A549 (cell line): ENCODE data around the gene FGF14. TPM values are rescaled to one million over a fixed set of nuclear protein-coding genes. Genes with fewer than 3 reads are reported as not detected.

Experiments
- ATAC-seq, 2 experiments: fragments of 200-7000 bp in 1 of 2; fragments of >200 bp in 1 of 2; cut with Nextera tagmentation in 1 of 2; cut with Tn5 transposase in 1 of 2; 3 replicates each; pipeline versions ENCODE4 v1.8.0 to v1.9.1; 2018 to 2020; ENCODE audit warnings: mild to moderate bottlenecking in 1 of 2, moderate library complexity in 1 of 2
- CTCF ChIA-PET: fragments of 300-600 bp; sonication (Branson Sonifier 250); formaldehyde crosslinking; extraction: SDS; loops from one replicate; lab custom pipeline; 2021; ENCODE audit warnings: antibody characterized with exemption, inconsistent platforms; lab: Yijun Ruan, JAX
- POLR2A ChIA-PET: fragments of 350-600 bp; formaldehyde crosslinking; extraction: SDS; loops from one replicate; lab custom pipeline; 2021; ENCODE audit warnings: antibody characterized with exemption, inconsistent platforms; lab: Yijun Ruan, JAX
- DNase-seq, 2 experiments: peaks; one replicate each; pipeline versions ENCODE4 v3.0.0 to v3.0.0-alpha.2; 2011 to 2016; ENCODE audit warnings: low read depth in 1 of 2, low spot score in 1 of 2
- FAIRE-seq: peaks from 2 replicates; lab custom pipeline; 2011; peaks lifted over from hg19 to GRCh38; lab: Jason Lieb, UNC
- H3K27ac ChIP-seq, 2 experiments: fragments of >200 bp; sonication (Bioruptor Twin); formaldehyde crosslinking; 3 replicates each; pipeline ENCODE4 v1.5.1; 2016 to 2017
- H3K4me1 ChIP-seq: fragments of >200 bp; sonication (Bioruptor Twin); formaldehyde crosslinking; 3 replicates; pipeline ENCODE4 v1.6.1; 2016
- H3K4me2 ChIP-seq: fragments of >200 bp; sonication (Bioruptor Twin); formaldehyde crosslinking; 3 replicates; pipeline ENCODE4 v1.6.1; 2016
- H3K4me3 ChIP-seq: fragments of >200 bp; sonication (Bioruptor Twin); formaldehyde crosslinking; 3 replicates; pipeline ENCODE4 v1.5.1; 2016
- H3K9me3 ChIP-seq: fragments of >200 bp; sonication (Bioruptor Twin); formaldehyde crosslinking; 3 replicates; pipeline ENCODE4 v1.6.1; 2016
- CBX2 ChIP-seq: fragments of 200-600 bp; sonication (generic); IDR thresholded peaks from 2 replicates; pipeline ENCODE4 v1.6.1; 2016; ENCODE audit warnings: low read depth, mild to moderate bottlenecking, borderline replicate concordance
- CEBPB ChIP-seq, 2 experiments: fragments of >200 bp in 1 of 2; sonication (Bioruptor Twin) in 1 of 2; formaldehyde crosslinking in 1 of 2; IDR thresholded peaks; 2 replicates each; pipeline ENCODE4 v1.6.1; 2012 to 2016
- CHD4 ChIP-seq: fragments of 200-600 bp; sonication (generic); IDR thresholded peaks from 2 replicates; pipeline ENCODE4 v1.6.1; 2016; ENCODE audit warnings: antibody characterized with exemption, mild to moderate bottlenecking, borderline replicate concordance
- ESRRA ChIP-seq: fragments of 150-350 bp; IDR thresholded peaks from 2 replicates; pipeline ENCODE4 v1.6.1; 2014; ENCODE audit warnings: mild to moderate bottlenecking, low read length, borderline replicate concordance
- FOSL2 ChIP-seq, 2 experiments: fragments of 450-650 bp in 1 of 2; fragments of >200 bp in 1 of 2; sonication (Bioruptor Twin) in 1 of 2; formaldehyde crosslinking; IDR thresholded peaks; 2 replicates each; pipeline versions ENCODE4 v1.5.0 to v1.6.1; 2016 to 2020; ENCODE audit warnings: mild to moderate bottlenecking in 1 of 2, moderate library complexity in 1 of 2
- FOXS1 ChIP-seq: fragments of 250-450 bp; sonication (Bioruptor Pico); IDR thresholded peaks from 2 replicates; pipeline ENCODE4 v1.5.0; 2020; ENCODE audit warnings: mild to moderate bottlenecking, moderate library complexity
- HOXB13 ChIP-seq: fragments of 250-450 bp; sonication (Bioruptor Pico); IDR thresholded peaks from 2 replicates; pipeline ENCODE4 v1.5.0; 2020; ENCODE audit warnings: low read depth, mild to moderate bottlenecking, moderate library complexity
- HOXB5 ChIP-seq: fragments of 250-450 bp; sonication (Bioruptor Pico); IDR thresholded peaks from 2 replicates; pipeline ENCODE4 v1.5.0; 2020; ENCODE audit warnings: mild to moderate bottlenecking, moderate library complexity
- JUN ChIP-seq, 2 experiments: fragments of >200 bp; sonication (Bioruptor Twin); formaldehyde crosslinking; IDR thresholded peaks; 2 replicates in 1 of 2; 3 replicates in 1 of 2; pipeline ENCODE4 v1.6.1; 2016 to 2017
- JUNB ChIP-seq: fragments of >200 bp; sonication (Bioruptor Twin); formaldehyde crosslinking; IDR thresholded peaks from 2 replicates; pipeline ENCODE4 v1.6.1; 2016
- KDM1A ChIP-seq: fragments of 200-600 bp; sonication (generic); IDR thresholded peaks from 2 replicates; pipeline ENCODE4 v1.6.1; 2016; ENCODE audit warnings: low read depth, mild to moderate bottlenecking
- KDM5A ChIP-seq: fragments of 200-600 bp; sonication (generic); IDR thresholded peaks from 2 replicates; pipeline ENCODE4 v1.6.1; 2016; ENCODE audit warnings: antibody characterized with exemption, mild to moderate bottlenecking
- MYC ChIP-seq: IDR thresholded peaks from 2 replicates; pipeline ENCODE4 v1.6.1; 2012; ENCODE audit warnings: mild to moderate bottlenecking, inconsistent platforms, low read length, improper control_type of control experiment, borderline replicate concordance
- NFE2L2 ChIP-seq: fragments of 150-350 bp; conservative IDR thresholded peaks from 2 replicates; pipeline ENCODE4 v1.6.1; 2014; ENCODE audit warnings: low read length
- POLR2AphosphoS2 ChIP-seq: conservative IDR thresholded peaks from 2 replicates; pipeline ENCODE4 v1.6.1; 2012; ENCODE audit warnings: low read length, improper control_type of control experiment, inconsistent platforms
- RARB ChIP-seq: fragments of 250-450 bp; sonication (Bioruptor Pico); IDR thresholded peaks from 2 replicates; pipeline ENCODE4 v1.8.0; 2021; ENCODE audit warnings: mild to moderate bottlenecking, moderate library complexity
- RNF2 ChIP-seq: fragments of 200-600 bp; sonication (generic); IDR thresholded peaks from 2 replicates; pipeline ENCODE4 v1.6.1; 2016; ENCODE audit warnings: low read depth, mild to moderate bottlenecking, antibody characterized with exemption, moderate library complexity, borderline replicate concordance
- TP53 ChIP-seq: fragments of 250-450 bp; sonication (Bioruptor Pico); IDR thresholded peaks from 2 replicates; pipeline ENCODE4 v1.5.0; 2021; ENCODE audit warnings: mild to moderate bottlenecking, moderate library complexity
- ZC3H11A ChIP-seq: fragments of 450-650 bp; IDR thresholded peaks from 2 replicates; pipeline ENCODE4 v1.6.1; 2014; ENCODE audit warnings: antibody characterized with exemption, mild to moderate bottlenecking
- ZFP36 ChIP-seq: fragments of 450-650 bp; IDR thresholded peaks from 2 replicates; pipeline ENCODE4 v1.6.1; 2014; ENCODE audit warnings: borderline replicate concordance; ENCODE audit not compliant: partially characterized antibody
- ZNF302 ChIP-seq: fragments of 250-450 bp; sonication (Bioruptor Pico); IDR thresholded peaks from 2 replicates; pipeline ENCODE4 v1.9.0; 2021; ENCODE audit warnings: inconsistent platforms, mild to moderate bottlenecking, moderate library complexity
- ZSCAN20 ChIP-seq: fragments of 250-450 bp; sonication (Bioruptor Pico); IDR thresholded peaks from 2 replicates; pipeline ENCODE4 v1.8.0; 2022; ENCODE audit warnings: mild to moderate bottlenecking, moderate library complexity
- WGBS: methylation state at CpG from one replicate; pipeline ENCODE4 v1.1.6; 2017; ENCODE audit errors: missing lambda C conversion rate; 5-methylcytosine and 5-hydroxymethylcytosine counted together
- polyA plus RNA-seq, 4 experiments: library from polyadenylated mRNA; depleted of rRNA in 3 of 4; stranded (reverse); fragments of >200 nt; fragmentation: RNase III in 1 of 4; extraction: RNeasy Plus Mini Kit Qiagen cat#74134 plus additional on column Dnase treatment in 1 of 4; gene quantifications; 2 replicates in 3 of 4; 3 replicates in 1 of 4; pipeline ENCODE4 v1.2.3, GENCODE V29; 2011 to 2017
- TF ChIP-seq, protein P1 (sequence below): fragments of >200 bp; sonication (Bioruptor Twin); formaldehyde crosslinking; IDR thresholded peaks from 2 replicates; pipeline ENCODE4 v1.6.1; 2016
- TF ChIP-seq, protein P2 (sequence below): fragments of 150-350 bp; IDR thresholded peaks from 2 replicates; pipeline ENCODE4 v1.6.1; 2014; ENCODE audit warnings: low read depth, mild to moderate bottlenecking, low read length
- TF ChIP-seq, protein P3 (sequence below): fragments of 450-650 bp; IDR thresholded peaks from 2 replicates; pipeline ENCODE4 v1.6.1; 2014; ENCODE audit warnings: antibody characterized with exemption
- TF ChIP-seq, protein P4 (sequence below): fragments of 200-600 bp; sonication (generic); IDR thresholded peaks from 2 replicates; pipeline ENCODE4 v1.6.1; 2016; ENCODE audit warnings: antibody characterized with exemption, mild to moderate bottlenecking, moderate library complexity

FGF14 gene
- polyA plus RNA-seq, 2 of the 4 experiments (the other 2 are of a cell fraction), result not detected

DNA sequence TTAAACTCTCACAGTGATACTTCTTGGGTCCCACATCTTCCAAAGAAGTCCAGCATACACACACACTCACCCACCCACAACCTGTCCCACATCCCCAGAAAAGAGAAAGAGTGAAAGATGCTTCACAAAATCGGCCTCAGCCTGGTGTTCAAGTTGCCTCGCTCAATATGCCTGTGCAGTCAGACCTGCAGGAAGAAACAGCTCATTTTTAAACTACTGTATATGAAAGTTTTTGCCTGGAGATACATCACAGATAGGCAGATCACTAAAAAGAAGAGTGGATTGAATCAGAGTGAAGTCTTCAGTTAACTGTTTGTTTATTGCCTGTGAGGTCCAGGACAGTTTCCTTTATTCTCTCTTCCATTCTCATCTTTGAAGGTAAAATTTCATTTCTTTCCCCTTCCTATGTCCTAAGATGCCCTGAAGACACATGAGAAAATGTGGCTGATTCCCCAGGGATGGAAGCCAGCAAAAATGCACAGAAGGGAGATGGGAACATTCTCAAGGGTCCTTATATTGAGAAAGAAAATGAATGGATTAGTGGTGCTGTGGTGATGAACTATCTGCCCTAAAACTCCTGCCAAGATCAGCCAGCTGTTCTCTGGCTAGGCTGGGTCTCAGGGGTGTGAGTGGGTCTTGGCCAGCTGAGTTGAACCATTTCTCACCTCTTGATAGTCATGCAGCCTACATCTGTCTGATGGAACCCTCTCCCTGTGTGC lies 690.4 kb downstream of the FGF14 start:
- DNase-seq (no peak), ATAC-seq (no peak), FAIRE-seq (no peak)
- no peak overlapping the region for H3K27ac ChIP-seq
- H3K4me3 ChIP-seq, result no peak overlapping the region
- TF ChIP-seq POLR2AphosphoS2 (no peak), FOSL2 (IDR thresholded peaks at IDR 0.05) (no peak), FOSL2 (CRISPR knock-in tag; IDR thresholded peaks at IDR 0.05) (no peak), KDM5A (no peak), ZFP36 (no peak), TP53 (no peak), CBX2 (no peak), RNF2 (no peak), ZNF302 (CRISPR knock-in tag) (no peak), KDM1A (no peak), CEBPB (IDR thresholded peaks at IDR 0.05) (no peak), CHD4 (no peak), JUNB (no peak), HOXB13 (CRISPR knock-in tag) (no peak), RARB (CRISPR knock-in tag) (no peak), NFE2L2 (no peak), JUN (IDR thresholded peaks at IDR 0.05) (no peak)
- TF ChIP-seq, protein P1, sequence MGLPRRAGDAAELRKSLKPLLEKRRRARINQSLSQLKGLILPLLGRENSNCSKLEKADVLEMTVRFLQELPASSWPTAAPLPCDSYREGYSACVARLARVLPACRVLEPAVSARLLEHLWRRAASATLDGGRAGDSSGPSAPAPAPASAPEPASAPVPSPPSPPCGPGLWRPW, result no peak
- TF ChIP-seq, protein P2, sequence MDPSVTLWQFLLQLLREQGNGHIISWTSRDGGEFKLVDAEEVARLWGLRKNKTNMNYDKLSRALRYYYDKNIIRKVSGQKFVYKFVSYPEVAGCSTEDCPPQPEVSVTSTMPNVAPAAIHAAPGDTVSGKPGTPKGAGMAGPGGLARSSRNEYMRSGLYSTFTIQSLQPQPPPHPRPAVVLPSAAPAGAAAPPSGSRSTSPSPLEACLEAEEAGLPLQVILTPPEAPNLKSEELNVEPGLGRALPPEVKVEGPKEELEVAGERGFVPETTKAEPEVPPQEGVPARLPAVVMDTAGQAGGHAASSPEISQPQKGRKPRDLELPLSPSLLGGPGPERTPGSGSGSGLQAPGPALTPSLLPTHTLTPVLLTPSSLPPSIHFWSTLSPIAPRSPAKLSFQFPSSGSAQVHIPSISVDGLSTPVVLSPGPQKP, result no peak
- TF ChIP-seq, protein P3, sequence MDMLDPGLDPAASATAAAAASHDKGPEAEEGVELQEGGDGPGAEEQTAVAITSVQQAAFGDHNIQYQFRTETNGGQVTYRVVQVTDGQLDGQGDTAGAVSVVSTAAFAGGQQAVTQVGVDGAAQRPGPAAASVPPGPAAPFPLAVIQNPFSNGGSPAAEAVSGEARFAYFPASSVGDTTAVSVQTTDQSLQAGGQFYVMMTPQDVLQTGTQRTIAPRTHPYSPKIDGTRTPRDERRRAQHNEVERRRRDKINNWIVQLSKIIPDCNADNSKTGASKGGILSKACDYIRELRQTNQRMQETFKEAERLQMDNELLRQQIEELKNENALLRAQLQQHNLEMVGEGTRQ, result no peak
- TF ChIP-seq, protein P4, sequence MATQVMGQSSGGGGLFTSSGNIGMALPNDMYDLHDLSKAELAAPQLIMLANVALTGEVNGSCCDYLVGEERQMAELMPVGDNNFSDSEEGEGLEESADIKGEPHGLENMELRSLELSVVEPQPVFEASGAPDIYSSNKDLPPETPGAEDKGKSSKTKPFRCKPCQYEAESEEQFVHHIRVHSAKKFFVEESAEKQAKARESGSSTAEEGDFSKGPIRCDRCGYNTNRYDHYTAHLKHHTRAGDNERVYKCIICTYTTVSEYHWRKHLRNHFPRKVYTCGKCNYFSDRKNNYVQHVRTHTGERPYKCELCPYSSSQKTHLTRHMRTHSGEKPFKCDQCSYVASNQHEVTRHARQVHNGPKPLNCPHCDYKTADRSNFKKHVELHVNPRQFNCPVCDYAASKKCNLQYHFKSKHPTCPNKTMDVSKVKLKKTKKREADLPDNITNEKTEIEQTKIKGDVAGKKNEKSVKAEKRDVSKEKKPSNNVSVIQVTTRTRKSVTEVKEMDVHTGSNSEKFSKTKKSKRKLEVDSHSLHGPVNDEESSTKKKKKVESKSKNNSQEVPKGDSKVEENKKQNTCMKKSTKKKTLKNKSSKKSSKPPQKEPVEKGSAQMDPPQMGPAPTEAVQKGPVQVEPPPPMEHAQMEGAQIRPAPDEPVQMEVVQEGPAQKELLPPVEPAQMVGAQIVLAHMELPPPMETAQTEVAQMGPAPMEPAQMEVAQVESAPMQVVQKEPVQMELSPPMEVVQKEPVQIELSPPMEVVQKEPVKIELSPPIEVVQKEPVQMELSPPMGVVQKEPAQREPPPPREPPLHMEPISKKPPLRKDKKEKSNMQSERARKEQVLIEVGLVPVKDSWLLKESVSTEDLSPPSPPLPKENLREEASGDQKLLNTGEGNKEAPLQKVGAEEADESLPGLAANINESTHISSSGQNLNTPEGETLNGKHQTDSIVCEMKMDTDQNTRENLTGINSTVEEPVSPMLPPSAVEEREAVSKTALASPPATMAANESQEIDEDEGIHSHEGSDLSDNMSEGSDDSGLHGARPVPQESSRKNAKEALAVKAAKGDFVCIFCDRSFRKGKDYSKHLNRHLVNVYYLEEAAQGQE, result no peak
- CTCF ChIA-PET, result interaction anchor here (0.9 kb wide), 1 partner anchor 8 kb away, joined by 3 read pairs; no protein-coding TSS in a partner anchor
- H3K4me2 ChIP-seq, result no peak overlapping the region
- WGBS, result 75% methylated on average over 2 of the region's 2 CpGs
- POLR2A ChIA-PET, result no interaction called here
- no peaks in the 10 kb centered on the region for H3K9me3 ChIP-seq
- H3K4me1 ChIP-seq, result peaks cover 8% of the 10 kb centered on the region

DNA sequence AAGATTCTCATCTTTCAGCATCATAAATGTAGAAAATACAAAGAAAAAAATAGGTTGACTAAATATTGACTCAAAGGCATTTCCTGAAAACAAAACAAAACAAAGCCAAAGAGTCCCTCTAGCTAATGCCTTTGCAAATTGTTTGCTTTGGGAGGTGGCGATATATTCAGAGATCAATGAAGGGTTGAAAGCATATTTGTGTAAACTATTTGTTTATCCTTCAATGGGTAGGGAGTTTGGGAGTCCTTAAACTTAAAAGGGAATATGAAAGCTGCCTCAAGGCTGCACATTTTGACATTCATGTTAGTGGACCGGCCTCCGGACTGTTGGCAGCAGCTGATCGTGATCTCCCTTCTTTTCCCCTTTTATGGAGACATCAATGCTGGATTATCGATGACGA lies 691.9 kb downstream of the FGF14 start:
- FAIRE-seq, result no peak
- ATAC-seq, result no peak
- DNase-seq, result peak in 1 of 2 experiments; percentile 0
- no peak overlapping the region for H3K4me2 ChIP-seq
- H3K27ac ChIP-seq, result no peak overlapping the region
- CTCF ChIA-PET, result no interaction called here
- POLR2A ChIA-PET, result no interaction called here
- no peak overlapping the region for H3K4me3 ChIP-seq
- 69% methylated on average over 6 of the region's 6 CpGs for WGBS
- H3K4me1 ChIP-seq, result peaks cover 12% of the 10 kb centered on the region
- H3K9me3 ChIP-seq, result no peaks in the 10 kb centered on the region
- no peak for TF ChIP-seq ZC3H11A
- TF ChIP-seq ESRRA, result no peak
- TF ChIP-seq, protein P2, result no peak
- TF ChIP-seq, protein P4, result no peak
- no peak for TF ChIP-seq CBX2
- TF ChIP-seq ZSCAN20 (CRISPR knock-in tag), result no peak
- no peak for TF ChIP-seq FOXS1 (CRISPR knock-in tag)
- TF ChIP-seq KDM1A, result no peak
- no peak for TF ChIP-seq HOXB5
- no peak for TF ChIP-seq CEBPB (IDR thresholded peaks at IDR 0.05)
- TF ChIP-seq MYC, result no peak
